Karpas-422 (cell line): ENCODE results near the gene MFF. TPM values are rescaled to one million over a fixed set of nuclear protein-coding genes. Genes with fewer than 3 reads are reported as not detected.

Source experiments
- DNase-seq: peaks from one replicate; pipeline ENCODE4 v3.0.0-alpha.2; 2015
- H2AFZ ChIP-seq: fragments of 200-600 bp; sonication (generic); 2 replicates; pipeline ENCODE4 v1.6.1; 2014; ENCODE audit warnings: antibody characterized with exemption, low read length, mixed read lengths
- H3K27ac ChIP-seq: fragments of 200-600 bp; sonication (generic); 2 replicates; pipeline ENCODE4 v1.5.1; 2014; ENCODE audit warnings: mild to moderate bottlenecking, low read length, moderate library complexity
- H3K27me3 ChIP-seq: fragments of 200-600 bp; sonication (generic); 2 replicates; pipeline ENCODE4 v1.6.1; 2014; ENCODE audit warnings: low read length, mixed read lengths
- H3K36me3 ChIP-seq: fragments of 200-600 bp; sonication (generic); 2 replicates; pipeline ENCODE4 v1.6.1; 2014; ENCODE audit warnings: low read length, mixed read lengths; ENCODE audit not compliant: insufficient read depth
- H3K4me1 ChIP-seq: fragments of 200-600 bp; sonication (generic); 2 replicates; pipeline ENCODE4 v1.6.1; 2014; ENCODE audit warnings: mild to moderate bottlenecking, low read length, mixed read lengths
- H3K4me2 ChIP-seq: fragments of 200-600 bp; sonication (generic); 2 replicates; pipeline ENCODE4 v1.6.1; 2014; ENCODE audit warnings: low read length, low read depth, mild to moderate bottlenecking; ENCODE audit not compliant: poor library complexity, severe bottlenecking
- H3K4me3 ChIP-seq: fragments of 200-600 bp; sonication (generic); 2 replicates; pipeline ENCODE4 v1.5.1; 2014; ENCODE audit warnings: mild to moderate bottlenecking, antibody characterized with exemption, low read length, mixed read lengths
- H3K79me2 ChIP-seq: fragments of 200-600 bp; sonication (generic); 2 replicates; pipeline ENCODE4 v1.6.1; 2014; ENCODE audit warnings: mild to moderate bottlenecking, low read length, mixed read lengths
- H3K9ac ChIP-seq: fragments of 200-600 bp; sonication (generic); 2 replicates; pipeline ENCODE4 v1.6.0; 2014; ENCODE audit warnings: low read length
- H3K9me2 ChIP-seq: fragments of 200-600 bp; sonication (generic), shearing (Covaris generic); replicated peaks from 2 replicates; pipeline ENCODE4 v1.6.0; 2014; ENCODE audit warnings: mild to moderate bottlenecking, low read length, moderate library complexity; ENCODE audit not compliant: insufficient read depth
- H3K9me3 ChIP-seq: fragments of 300-700, 200-600 bp; sonication (generic); 2 replicates; pipeline ENCODE4 v1.6.1; 2014; ENCODE audit warnings: low read length, mixed read lengths
- H4K20me1 ChIP-seq: fragments of 200-600 bp; sonication (generic); 2 replicates; pipeline ENCODE4 v1.6.1; 2014; ENCODE audit warnings: mild to moderate bottlenecking, antibody characterized with exemption, low read length, low read depth; ENCODE audit not compliant: insufficient read depth
- total RNA-seq: library from RNA; depleted of rRNA; stranded (reverse); fragments of >200 nt; shearing (Covaris generic); gene quantifications from 2 replicates; pipeline ENCODE4 v1.2.3, GENCODE V29; 2014; ENCODE audit warnings: low replicate concordance

Gene MFF
- total RNA-seq, 1 experiment from 2014 or later, result 198 TPM

DNA sequence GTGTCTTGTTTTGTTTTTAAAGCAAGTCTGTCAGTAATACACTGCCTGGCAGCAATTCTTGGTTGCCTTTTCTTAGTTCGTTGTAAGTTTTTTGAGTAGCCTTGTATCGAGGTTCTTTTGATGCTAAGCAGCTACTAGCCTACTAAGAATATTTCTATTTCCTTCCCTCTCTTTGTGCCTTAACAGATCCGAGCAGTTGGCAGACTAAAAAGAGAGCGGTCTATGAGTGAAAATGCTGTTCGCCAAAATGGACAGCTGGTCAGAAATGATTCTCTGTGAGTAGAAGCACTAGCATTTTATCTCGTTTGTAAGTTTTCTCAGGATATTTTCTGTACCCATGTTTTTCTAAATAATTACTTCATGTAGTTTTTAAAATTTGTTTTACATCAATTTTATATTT, 15.1 kb downstream of the MFF start:
- Histone ChIP-seq H3K4me1 (no peaks in the 10 kb centered on the region), H3K4me2 (no peak overlapping the region), H3K36me3 (peaks cover 23% of the 10 kb centered on the region; the same call in 1 of the 2 replicates), H3K9ac (no peak overlapping the region), H3K79me2 (peaks cover 12% of the 10 kb centered on the region; the same call in 1 of the 2 replicates), H3K9me3 (no peaks in the 10 kb centered on the region), H3K27me3 (no peaks in the 10 kb centered on the region), H3K9me2 (no peaks in the 10 kb centered on the region), H4K20me1 (no peaks in the 10 kb centered on the region), H3K4me3 (no peak overlapping the region), H3K27ac (no peak overlapping the region), H2AFZ (no peak overlapping the region)
- DNase-seq, result no peak

DNA sequence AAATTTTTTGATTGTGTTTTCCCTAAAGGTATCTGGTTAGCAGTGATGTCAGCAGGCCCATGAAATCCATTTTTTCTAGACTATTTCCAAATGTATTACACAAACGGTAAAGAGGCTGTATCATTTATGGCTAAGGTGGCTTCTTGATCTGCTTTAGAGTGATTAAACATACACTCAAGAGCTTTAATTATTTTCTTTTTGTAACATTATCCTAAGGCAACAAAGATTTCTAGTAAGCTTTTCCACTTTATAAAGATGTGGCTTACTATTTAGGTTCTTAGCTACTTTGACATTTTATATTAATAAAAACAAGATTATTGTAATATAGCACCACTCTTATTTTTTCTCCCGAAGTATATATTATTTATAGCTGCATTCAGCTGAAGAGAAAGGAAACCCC, 16.5 kb downstream of the MFF start:
- Histone ChIP-seq H3K79me2 (peaks cover 8% of the 10 kb centered on the region; the same call in 1 of the 2 replicates), H3K36me3 (peaks cover 26% of the 10 kb centered on the region; the same call in 1 of the 2 replicates), H3K27ac (no peak overlapping the region), H3K27me3 (no peaks in the 10 kb centered on the region), H3K9me3 (no peaks in the 10 kb centered on the region), H3K9me2 (no peaks in the 10 kb centered on the region), H3K4me3 (no peak overlapping the region), H3K4me1 (no peaks in the 10 kb centered on the region), H4K20me1 (no peaks in the 10 kb centered on the region), H3K4me2 (no peak overlapping the region), H3K9ac (no peak overlapping the region), H2AFZ (no peak overlapping the region)
- no peak for DNase-seq

DNA sequence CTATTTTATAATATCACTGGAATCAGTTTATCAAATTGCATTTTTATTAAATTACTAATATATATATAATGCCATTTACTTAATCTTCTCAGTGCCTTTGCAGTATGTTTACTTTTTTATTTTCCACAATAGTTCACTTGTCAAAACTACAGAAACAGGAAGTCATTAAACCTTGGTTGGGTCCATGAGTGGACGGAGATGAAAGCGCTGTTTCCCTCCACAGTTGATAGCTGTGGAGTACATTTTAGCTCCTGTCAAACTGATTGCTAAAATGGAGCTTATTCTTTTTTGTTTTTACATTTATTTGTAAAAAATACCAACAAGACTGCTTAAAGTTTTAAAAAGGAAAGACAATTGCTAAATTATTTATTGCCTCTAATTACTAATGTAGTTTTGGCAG, 19.2 kb downstream of the MFF start:
- Histone ChIP-seq H3K27me3 (no peaks in the 10 kb centered on the region), H4K20me1 (no peaks in the 10 kb centered on the region), H3K27ac (no peak overlapping the region), H3K9ac (no peak overlapping the region), H3K4me1 (no peaks in the 10 kb centered on the region), H3K4me2 (no peak overlapping the region), H3K79me2 (peaks cover 8% of the 10 kb centered on the region; the same call in 1 of the 2 replicates), H3K4me3 (no peak overlapping the region), H2AFZ (no peak overlapping the region), H3K36me3 (peaks cover 46% of the 10 kb centered on the region), H3K9me3 (no peaks in the 10 kb centered on the region), H3K9me2 (no peaks in the 10 kb centered on the region)
- no peak for DNase-seq

DNA sequence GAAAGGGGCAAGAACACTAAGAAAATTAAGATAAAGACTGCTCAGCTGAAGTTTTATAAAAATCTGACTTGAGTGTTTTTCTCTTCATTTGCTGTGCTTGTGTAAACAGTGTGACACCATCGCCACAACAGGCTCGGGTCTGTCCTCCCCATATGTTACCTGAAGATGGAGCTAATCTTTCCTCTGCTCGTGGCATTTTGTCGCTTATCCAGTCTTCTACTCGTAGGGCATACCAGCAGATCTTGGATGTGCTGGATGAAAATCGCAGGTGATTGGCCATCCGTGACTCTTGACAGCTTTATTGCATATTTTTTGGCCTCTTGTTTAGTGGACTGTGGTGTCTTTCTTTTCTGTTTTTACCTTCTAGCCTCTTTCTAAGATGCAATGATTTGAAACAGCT, 22.1 kb downstream of the MFF start:
- Histone ChIP-seq H3K79me2 (peaks cover 8% of the 10 kb centered on the region; the same call in 1 of the 2 replicates), H3K4me3 (no peak overlapping the region), H3K27me3 (no peaks in the 10 kb centered on the region), H4K20me1 (no peaks in the 10 kb centered on the region), H3K4me2 (no peak overlapping the region), H3K36me3 (peaks cover 51% of the 10 kb centered on the region), H2AFZ (no peak overlapping the region), H3K9me2 (no peaks in the 10 kb centered on the region), H3K9ac (no peak overlapping the region), H3K27ac (no peak overlapping the region), H3K9me3 (no peaks in the 10 kb centered on the region), H3K4me1 (no peaks in the 10 kb centered on the region)
- DNase-seq, result no peak

DNA sequence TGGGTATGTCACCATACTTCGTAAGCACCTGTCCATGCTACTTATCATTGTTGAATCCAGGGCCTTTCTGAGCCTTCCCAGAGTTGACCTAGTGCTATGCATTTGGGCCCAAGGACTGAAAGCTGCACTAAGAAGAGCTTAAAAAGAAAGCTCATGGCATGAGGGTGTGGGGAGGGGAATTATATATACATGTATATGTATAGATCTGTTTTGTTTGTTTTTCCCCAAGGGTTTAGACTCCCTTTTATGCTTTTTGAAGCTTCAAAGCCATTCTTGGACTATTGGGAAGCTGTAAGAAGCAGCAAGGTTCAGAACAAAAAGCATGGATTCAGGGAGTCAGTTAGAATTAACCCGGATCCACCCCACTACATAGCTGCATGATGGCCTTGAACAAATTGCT, 23.3 kb downstream of the MFF start:
- no peaks in the 10 kb centered on the region for H4K20me1 ChIP-seq
- H3K36me3 ChIP-seq, result peaks cover 44% of the 10 kb centered on the region
- H3K27me3 ChIP-seq, result no peaks in the 10 kb centered on the region
- H3K27ac ChIP-seq, result no peak overlapping the region
- 0 out of 2 replicates have a peak, but pooled peaks cover 3% of the 10 kb centered on the region for H3K79me2 ChIP-seq
- no peak overlapping the region for H3K4me2 ChIP-seq
- H3K4me3 ChIP-seq, result no peak overlapping the region
- H2AFZ ChIP-seq, result no peak overlapping the region
- no peak overlapping the region for H3K9ac ChIP-seq
- no peaks in the 10 kb centered on the region for H3K9me3 ChIP-seq
- H3K4me1 ChIP-seq, result no peaks in the 10 kb centered on the region
- DNase-seq, result no peak
- H3K9me2 ChIP-seq, result no peaks in the 10 kb centered on the region

DNA sequence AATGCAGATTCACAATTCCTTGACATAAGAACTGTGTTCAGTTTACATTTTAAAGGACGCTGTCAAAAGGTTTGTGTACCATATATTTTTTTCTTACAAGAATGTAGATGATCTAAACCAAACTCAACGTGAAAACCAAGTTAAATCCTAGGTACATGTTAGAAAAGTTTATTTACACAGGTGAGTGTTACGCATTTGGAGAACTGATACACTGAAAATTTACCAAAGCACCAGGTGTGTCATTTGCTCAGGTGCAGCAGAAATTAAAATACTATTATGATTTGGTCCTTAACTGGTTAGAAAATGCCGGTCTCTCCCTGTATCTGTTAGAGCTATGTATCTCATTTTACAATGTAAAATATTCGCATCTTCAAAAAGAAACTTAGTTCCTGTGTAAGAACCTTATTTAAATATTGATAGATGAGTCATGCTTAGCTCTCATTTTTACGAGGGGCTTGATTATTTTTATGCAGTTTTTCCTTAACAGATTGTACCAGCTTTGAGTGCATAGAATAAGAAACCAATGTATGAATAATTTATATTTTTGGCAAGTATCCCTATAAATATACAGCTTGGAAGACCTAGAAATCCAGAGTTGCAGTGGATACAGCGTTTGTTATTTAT, 25.1 kb downstream of the MFF start:
- Histone ChIP-seq H3K9ac (no peak overlapping the region), H3K27ac (no peak overlapping the region), H3K9me3 (no peaks in the 10 kb centered on the region), H2AFZ (no peak overlapping the region), H3K4me1 (no peaks in the 10 kb centered on the region), H3K4me2 (no peak overlapping the region), H3K4me3 (no peak overlapping the region), H3K27me3 (no peaks in the 10 kb centered on the region), H4K20me1 (no peaks in the 10 kb centered on the region), H3K36me3 (peaks cover 43% of the 10 kb centered on the region), H3K9me2 (no peaks in the 10 kb centered on the region), H3K79me2 (0 out of 2 replicates have a peak, but pooled peaks cover 3% of the 10 kb centered on the region)
- DNase-seq, result no peak

DNA sequence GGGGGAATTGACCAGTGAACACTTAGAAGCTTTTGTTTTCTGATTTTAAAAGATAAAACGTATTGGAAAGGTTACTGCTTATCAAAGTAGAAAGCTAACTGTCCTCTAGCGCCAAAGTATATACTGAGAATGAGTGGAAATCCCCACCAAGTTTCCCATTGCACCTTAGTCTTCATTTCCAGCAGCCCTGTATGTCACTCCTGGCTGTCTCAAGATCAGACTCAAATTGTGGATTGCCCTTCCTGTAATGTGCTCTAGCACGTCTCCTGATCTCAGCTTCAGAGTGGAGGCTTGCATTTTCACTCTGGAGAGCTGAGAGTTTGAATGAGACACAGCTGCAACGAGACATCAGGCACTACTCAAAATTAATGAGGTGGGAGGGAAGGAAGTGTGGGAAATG, 26.6 kb downstream of the MFF start:
- peaks cover 43% of the 10 kb centered on the region for H3K36me3 ChIP-seq
- no peak overlapping the region for H3K27ac ChIP-seq
- H3K4me3 ChIP-seq, result no peak overlapping the region
- no peaks in the 10 kb centered on the region for H3K79me2 ChIP-seq
- H3K9me3 ChIP-seq, result no peaks in the 10 kb centered on the region
- H3K9me2 ChIP-seq, result no peaks in the 10 kb centered on the region
- H3K27me3 ChIP-seq, result no peaks in the 10 kb centered on the region
- no peak overlapping the region for H2AFZ ChIP-seq
- no peak overlapping the region for H3K9ac ChIP-seq
- DNase-seq, result no peak
- no peak overlapping the region for H3K4me2 ChIP-seq
- H3K4me1 ChIP-seq, result no peaks in the 10 kb centered on the region
- H4K20me1 ChIP-seq, result no peaks in the 10 kb centered on the region

DNA sequence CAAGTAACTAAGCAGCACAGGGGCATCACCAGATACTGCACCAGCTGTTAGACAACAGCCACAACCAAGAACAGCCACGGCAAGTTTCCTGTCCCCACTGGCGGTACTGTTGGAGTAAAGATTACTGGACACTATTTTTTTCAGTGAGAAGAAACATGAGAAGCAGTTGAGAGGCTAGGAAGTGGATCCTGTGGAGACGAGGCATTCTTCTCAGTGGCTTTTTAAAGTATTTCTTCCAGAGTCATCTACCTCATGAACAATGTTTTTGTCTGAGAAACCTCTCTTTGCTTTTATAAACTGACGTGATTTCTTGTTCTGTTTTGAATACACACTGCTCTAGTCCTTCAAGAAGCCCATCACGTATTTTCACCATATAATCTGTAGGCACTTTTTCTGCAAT, 35.3 kb downstream of the MFF start:
- peaks cover 25% of the 10 kb centered on the region; the same call in 1 of the 2 replicates for H3K36me3 ChIP-seq
- no peak overlapping the region for H3K9ac ChIP-seq
- H3K4me3 ChIP-seq, result no peak overlapping the region
- H3K27me3 ChIP-seq, result no peaks in the 10 kb centered on the region
- no peaks in the 10 kb centered on the region for H3K9me3 ChIP-seq
- H4K20me1 ChIP-seq, result no peaks in the 10 kb centered on the region
- no peak overlapping the region for H3K4me2 ChIP-seq
- H3K79me2 ChIP-seq, result no peaks in the 10 kb centered on the region
- DNase-seq, result no peak
- H2AFZ ChIP-seq, result no peak overlapping the region
- H3K4me1 ChIP-seq, result peaks cover 4% of the 10 kb centered on the region
- no peak overlapping the region for H3K27ac ChIP-seq
- H3K9me2 ChIP-seq, result no peaks in the 10 kb centered on the region
